Coronary artery (tissue), 2 donors: ENCODE data around the gene ADORA2B.

Experiments
- DNase-seq: peaks from one replicate; pipeline ENCODE4 v3.0.0-alpha.2; 2017; ENCODE audit warnings: low spot score
- H3K27ac ChIP-seq, 2 donors: fragments of 200-600 bp; sonication (generic); one replicate each; pipeline ENCODE4 v1.5.1; 2016 to 2019
- H3K4me3 ChIP-seq: fragments of 200-600 bp; sonication (generic); 2 replicates; pipeline ENCODE4 v1.5.1; 2016; ENCODE audit warnings: mild to moderate bottlenecking, moderate library complexity
- CTCF ChIP-seq: fragments of 200-600 bp; sonication (generic); IDR thresholded peaks from one replicate; pipeline ENCODE4 v1.5.1; 2019; ENCODE audit warnings: antibody characterized with exemption

The ADORA2B gene

DNA sequence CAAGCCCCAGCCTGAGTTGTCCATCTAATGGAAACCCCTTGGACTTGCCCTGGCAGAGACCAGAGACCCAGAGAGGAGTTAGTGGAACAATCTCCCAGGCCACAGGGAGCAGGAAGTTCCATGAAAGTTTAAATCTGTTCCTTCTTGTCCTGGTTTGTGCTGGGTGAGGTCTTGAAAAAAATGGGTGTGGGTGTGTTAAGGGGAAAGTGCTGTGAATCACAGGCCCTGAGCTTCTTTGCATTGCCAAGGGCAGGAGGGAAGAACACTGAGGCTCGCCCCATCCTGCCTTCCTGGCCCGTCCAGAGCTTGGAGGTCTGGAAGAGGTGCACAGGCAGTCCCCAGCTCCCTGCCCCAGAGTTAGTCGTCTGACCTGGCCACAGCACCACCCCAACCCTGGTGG is 2.3 kb downstream of the ADORA2B start:
- no peak overlapping the region for H3K27ac ChIP-seq
- TF ChIP-seq CTCF, result no peak
- no peak overlapping the region for H3K4me3 ChIP-seq
- no peak for DNase-seq

DNA sequence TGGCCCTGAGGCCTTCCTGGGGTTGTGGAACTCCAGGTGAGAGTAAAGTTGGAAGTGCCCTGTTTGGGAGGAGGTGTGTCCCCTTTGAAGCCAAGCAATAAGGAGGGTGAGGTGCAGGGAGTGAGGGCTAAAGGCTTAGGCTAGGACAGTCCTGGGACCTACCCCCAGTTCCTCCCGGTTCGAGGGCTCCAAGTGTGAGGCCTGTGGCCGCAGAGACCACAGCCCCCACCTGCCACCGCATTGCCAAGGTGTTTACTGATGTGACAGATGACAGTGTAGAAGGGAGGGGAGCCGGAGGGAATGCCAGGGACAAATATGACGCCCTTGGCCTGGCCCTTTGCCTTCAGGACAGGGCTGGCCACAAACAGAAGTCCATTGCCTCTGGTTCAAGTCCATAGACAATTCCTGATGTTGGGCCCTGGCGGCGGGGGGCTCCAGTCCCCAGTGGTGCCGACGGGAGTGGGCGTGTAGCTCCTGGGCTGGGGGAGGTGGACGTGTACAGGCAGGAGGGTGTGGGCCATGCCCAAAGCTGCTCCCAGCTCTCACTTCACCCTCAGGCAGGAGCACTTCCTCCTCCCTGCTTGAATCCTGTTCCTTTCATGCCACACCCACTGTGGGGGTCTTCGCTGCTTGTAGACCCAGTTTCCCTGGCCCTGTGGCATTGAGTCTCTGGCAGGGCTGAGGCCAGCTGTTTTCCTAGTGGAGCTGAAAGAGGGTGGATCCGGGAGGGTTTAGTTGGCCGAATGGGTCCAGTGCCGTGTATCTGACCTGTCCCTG is 3.2 kb downstream of the ADORA2B start:
- Histone ChIP-seq H3K27ac (no peak overlapping the region), H3K4me3 (no peak overlapping the region)
- TF ChIP-seq CTCF, result no peak
- no peak for DNase-seq

GRCh38 chr17:15951368-15952047 is 6.6 kb downstream of the ADORA2B start:
- Histone ChIP-seq H3K4me3 (no peak overlapping the region), H3K27ac (no peak overlapping the region)
- TF ChIP-seq CTCF, result no peak
- no peak for DNase-seq

- Histone ChIP-seq H3K27ac (no peak overlapping the region), H3K4me3 (no peak overlapping the region)
- TF ChIP-seq CTCF, result no peak
- DNase-seq, result no peak
Observed at GRCh38 chr17:15952048-15952532, 7.2 kb downstream of the ADORA2B start.

DNA sequence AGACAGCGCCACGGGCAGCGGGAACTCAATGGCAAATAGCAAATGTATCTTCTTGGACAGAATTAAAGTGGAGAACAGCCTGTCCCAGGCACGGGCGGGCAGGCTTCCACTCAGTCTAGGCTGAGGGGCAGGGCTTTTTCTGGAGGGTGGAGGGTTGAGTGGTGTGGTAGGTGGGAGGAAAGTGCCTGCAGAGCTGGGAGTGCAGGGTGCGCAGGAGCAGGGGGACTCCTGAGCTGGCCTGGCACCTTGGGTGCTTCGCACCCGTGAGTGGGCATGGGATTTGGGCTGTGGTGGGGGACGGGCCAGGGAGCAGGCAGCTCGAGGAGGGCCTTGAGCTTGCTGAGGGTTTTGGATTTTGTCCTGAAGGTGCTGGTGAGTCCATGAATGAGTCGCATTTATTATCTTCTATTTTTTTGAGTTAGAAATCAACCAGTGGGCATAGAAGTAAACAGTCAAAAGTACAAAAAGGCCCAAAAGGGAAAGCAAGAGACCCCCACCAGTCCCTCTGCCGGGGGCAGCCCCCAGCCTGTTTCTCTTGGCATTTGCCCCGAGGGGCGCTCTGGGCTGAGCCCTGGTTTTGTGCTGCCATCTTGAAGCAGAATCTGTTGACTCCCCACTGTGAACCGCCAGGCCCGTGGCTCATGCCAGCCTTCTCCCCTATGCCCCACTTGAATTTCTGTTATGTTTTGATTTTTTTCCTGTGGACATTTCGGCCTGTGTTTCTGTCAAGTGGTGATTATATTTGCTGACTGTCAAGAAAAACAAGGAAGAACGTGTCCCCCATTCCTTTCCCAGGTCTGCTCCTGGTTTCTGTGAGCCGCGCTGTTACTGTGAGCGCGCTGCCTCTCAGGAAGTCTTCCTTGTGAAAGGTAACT is 8.2 kb downstream of the ADORA2B start:
- Histone ChIP-seq H3K4me3 (no peak overlapping the region), H3K27ac (no peak overlapping the region)
- DNase-seq, result no peak
- no peak for TF ChIP-seq CTCF

GRCh38 chr17:15954222-15954621 is 9.3 kb downstream of the ADORA2B start:
- no peak for TF ChIP-seq CTCF
- no peak for DNase-seq
- no peak overlapping the region for H3K27ac ChIP-seq
- no peak overlapping the region for H3K4me3 ChIP-seq
